HCT116 (cell line): Measurements from ENCODE around the gene PRKCQ. TPM values are rescaled to one million over a fixed set of nuclear protein-coding genes. Genes with fewer than 3 reads are reported as not detected.

Source experiments
- CEBPB ChIP-seq: IDR thresholded peaks from 2 replicates; pipeline ENCODE4 v1.6.1; 2012; ENCODE audit warnings: low read depth
- EGR1 ChIP-seq: IDR thresholded peaks from 2 replicates; pipeline ENCODE4 v1.6.1; 2012; ENCODE audit warnings: low read depth
- EZH2 ChIP-seq: fragments of 200-600 bp; sonication (generic); IDR thresholded peaks from 2 replicates; pipeline ENCODE4 v1.6.1; 2017; ENCODE audit warnings: antibody characterized with exemption, mixed run types
- EZH2phosphoT487 ChIP-seq: fragments of 200-600 bp; IDR thresholded peaks from 2 replicates; pipeline ENCODE4 v1.6.1; 2018; ENCODE audit warnings: antibody characterized with exemption, borderline replicate concordance
- FOSL1 ChIP-seq: IDR thresholded peaks from 2 replicates; pipeline ENCODE4 v1.6.1; 2012; ENCODE audit warnings: low read depth
- POLR2AphosphoS5 ChIP-seq: IDR thresholded peaks from 2 replicates; pipeline ENCODE4 v1.6.1; 2011; ENCODE audit warnings: mild to moderate bottlenecking, low read depth, low read length, moderate library complexity
- RAD21 ChIP-seq: IDR thresholded peaks from 2 replicates; pipeline ENCODE4 v1.6.1; 2012; ENCODE audit warnings: low read depth, mild to moderate bottlenecking
- REST ChIP-seq: IDR thresholded peaks from 2 replicates; pipeline ENCODE4 v1.6.1; 2012; ENCODE audit warnings: low read depth
- SIN3A ChIP-seq: IDR thresholded peaks from 2 replicates; pipeline ENCODE4 v1.6.1; 2012; ENCODE audit warnings: low read depth
- SP1 ChIP-seq: IDR thresholded peaks from 2 replicates; pipeline ENCODE4 v1.6.1; 2012; ENCODE audit warnings: low read depth
- SRF ChIP-seq: IDR thresholded peaks from 2 replicates; pipeline ENCODE4 v1.6.1; 2012; ENCODE audit warnings: low read depth
- TCF7L2 ChIP-seq: IDR thresholded peaks from 2 replicates; pipeline ENCODE4 v1.7.0; 2011; ENCODE audit warnings: borderline replicate concordance, inconsistent platforms; ENCODE audit not compliant: insufficient read depth, insufficient read length; ENCODE audit errors: extremely low read depth
- total RNA-seq: library from RNA; stranded (reverse); gene quantifications from one replicate; pipeline ENCODE4 v1.2.1, GENCODE V29; 2021; ENCODE audit not compliant: unreplicated experiment
- TF ChIP-seq, protein P1 (sequence below): IDR thresholded peaks from 2 replicates; pipeline ENCODE4 v1.6.1; 2012

The PRKCQ gene
- total RNA-seq, 1 experiment from 2014 or later = 0.54 TPM

GRCh38 chr10:6401558-6402348, 178.3 kb downstream of the PRKCQ start (continued):
- TF ChIP-seq REST = no peak
- 0 out of 2 replicates have a peak, but pooled peaks have one; percentile 27 for TF ChIP-seq POLR2AphosphoS5
- TF ChIP-seq SRF = no peak
- no peak; the same call in 1 of the 2 replicates for TF ChIP-seq EGR1
- no peak for TF ChIP-seq SP1
- TF ChIP-seq EZH2phosphoT487 = no peak
- no peak for TF ChIP-seq CEBPB
- TF ChIP-seq EZH2 = no peak
- no peak for TF ChIP-seq TCF7L2
- peak; percentile 97 for TF ChIP-seq RAD21
- TF ChIP-seq, protein P1, sequence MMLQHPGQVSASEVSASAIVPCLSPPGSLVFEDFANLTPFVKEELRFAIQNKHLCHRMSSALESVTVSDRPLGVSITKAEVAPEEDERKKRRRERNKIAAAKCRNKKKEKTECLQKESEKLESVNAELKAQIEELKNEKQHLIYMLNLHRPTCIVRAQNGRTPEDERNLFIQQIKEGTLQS = no peak
- no peak; the same call in 1 of the 2 replicates for TF ChIP-seq SIN3A
- peak; percentile 29; the same call in 1 of the 2 replicates for TF ChIP-seq FOSL1
- TF ChIP-seq, all 23 proteins: peak for 6
